HepG2 (cell line): ENCODE results near the gene SOX13. TPM values are rescaled to one million over a fixed set of nuclear protein-coding genes. Genes with fewer than 3 reads are reported as not detected.

ENCODE experiments used
- ARNTL ChIP-seq: sonication (generic); formaldehyde crosslinking; IDR thresholded peaks from 2 replicates; pipeline ENCODE4 v1.4.0; 2020; ENCODE audit warnings: mild to moderate bottlenecking, missing genetic modification reagents
- EEA1 ChIP-seq: sonication (generic); formaldehyde crosslinking; IDR thresholded peaks from 2 replicates; pipeline ENCODE4 v1.5.1; 2020; ENCODE audit warnings: mild to moderate bottlenecking, missing genetic modification reagents, borderline replicate concordance
- HDAC1 ChIP-seq: sonication (generic); formaldehyde crosslinking; IDR thresholded peaks from 2 replicates; pipeline ENCODE4 v1.5.1; 2020; ENCODE audit warnings: mild to moderate bottlenecking, missing genetic modification reagents
- KMT2A ChIP-seq: sonication (generic); formaldehyde crosslinking; IDR thresholded peaks from 2 replicates; pipeline ENCODE4 v1.4.0; 2020; ENCODE audit warnings: missing genetic modification reagents
- NFIB ChIP-seq: sonication (generic); formaldehyde crosslinking; IDR thresholded peaks from 2 replicates; pipeline ENCODE4 v1.9.0; 2021; ENCODE audit warnings: missing genetic modification reagents, mild to moderate bottlenecking, borderline replicate concordance
- NR2C2 ChIP-seq: sonication (generic); formaldehyde crosslinking; IDR thresholded peaks from 2 replicates; pipeline ENCODE4 v1.4.0; 2020; ENCODE audit warnings: missing genetic modification reagents, mild to moderate bottlenecking, moderate library complexity, borderline replicate concordance
- RAD51 ChIP-seq: fragments of 450-650 bp; IDR thresholded peaks from 2 replicates; pipeline ENCODE4 v1.6.1; 2016; ENCODE audit warnings: borderline replicate concordance
- RFX1 ChIP-seq: fragments of 450-650 bp; IDR thresholded peaks from 2 replicates; pipeline ENCODE4 v1.6.1; 2017
- TBX2 ChIP-seq: sonication (generic); formaldehyde crosslinking; IDR thresholded peaks from 2 replicates; pipeline ENCODE4 v1.5.0; 2020; ENCODE audit warnings: missing genetic modification reagents, mild to moderate bottlenecking, borderline replicate concordance
- TFAP4 ChIP-seq: sonication (generic); IDR thresholded peaks from 2 replicates; pipeline ENCODE4 v1.6.1; 2016; ENCODE audit warnings: low read depth, borderline replicate concordance
- ZNF160 ChIP-seq: sonication (generic); formaldehyde crosslinking; IDR thresholded peaks from 2 replicates; pipeline ENCODE4 v1.8.0; 2022; ENCODE audit warnings: mild to moderate bottlenecking, inconsistent platforms, missing genetic modification reagents
- ZNF3 ChIP-seq: IDR thresholded peaks from 2 replicates; pipeline ENCODE4 v1.7.0; 2017; ENCODE audit warnings: inconsistent platforms
- ZNF44 ChIP-seq: sonication (generic); formaldehyde crosslinking; IDR thresholded peaks from 2 replicates; pipeline ENCODE4 v1.5.1; 2020; ENCODE audit warnings: mild to moderate bottlenecking, missing genetic modification reagents
- ZNF546 ChIP-seq: sonication (generic); formaldehyde crosslinking; conservative IDR thresholded peaks from 2 replicates; pipeline ENCODE4 v1.8.1; 2023; ENCODE audit warnings: mild to moderate bottlenecking, missing genetic modification reagents
- ZNF670 ChIP-seq: sonication (generic); formaldehyde crosslinking; IDR thresholded peaks from 2 replicates; pipeline ENCODE4 v1.8.0; 2022; ENCODE audit warnings: mild to moderate bottlenecking, missing genetic modification reagents, borderline replicate concordance
- polyA plus RNA-seq, 8 experiments: library from polyadenylated mRNA; depleted of rRNA in 3 of 8; stranded (reverse) in 7 of 8; unstranded in 1 of 8; fragments of >200 nt; fragmentation: Illumina TruSeq in 4 of 8; extraction: Trizol in 4 of 8; gene quantifications; 2 replicates each; pipeline versions ENCODE4 v1.2.1 to v1.2.3, GENCODE V29; 2011 to 2016; ENCODE audit warnings: low read depth in 4 of 8, missing spikeins in 1 of 8, mixed read lengths in 1 of 8; ENCODE audit not compliant: insufficient read depth in 1 of 8
- total RNA-seq, 5 experiments: library from RNA; depleted of rRNA; stranded (reverse); fragments of >200 nt; fragmentation: Illumina TruSeq; extraction: Trizol; gene quantifications; 2 replicates each; pipeline ENCODE4 v1.2.3, GENCODE V29; 2016; ENCODE audit warnings: low read depth in 1 of 5
- TF ChIP-seq, protein P1 (sequence below): sonication (generic); formaldehyde crosslinking; conservative IDR thresholded peaks from 2 replicates; pipeline ENCODE4 v1.4.0; 2020; ENCODE audit warnings: mild to moderate bottlenecking, missing genetic modification reagents, moderate library complexity
- TF ChIP-seq, protein P2 (sequence below): sonication (generic); formaldehyde crosslinking; IDR thresholded peaks from 2 replicates; pipeline ENCODE4 v1.5.0; 2020; ENCODE audit warnings: mild to moderate bottlenecking, missing genetic modification reagents, borderline replicate concordance
- TF ChIP-seq, protein P3 (sequence below): IDR thresholded peaks from 2 replicates; pipeline ENCODE4 v1.6.1; 2016; ENCODE audit warnings: missing compliant biosample characterization, missing genetic modification reagents, borderline replicate concordance

SOX13 gene
- total and polyA plus RNA-seq, 2 of the 13 experiments (the other 11 are each of a cell fraction or from before 2014, with no cell fraction given): 13.3 to 15.8 TPM

GRCh38 chr1:204151552-204152309 is 78.8 kb downstream of the SOX13 start, which contains the start of gene ETNK2 (continued):
- TF ChIP-seq TFAP4: peak; percentile 7; the same call in 1 of the 2 replicates
- TF ChIP-seq KMT2A: 0 out of 2 replicates have a peak, but pooled peaks have one; percentile 48
- TF ChIP-seq EEA1 (CRISPR knock-in tag): 0 out of 2 replicates have a peak, but pooled peaks have one; percentile 68
- TF ChIP-seq ZNF160 (CRISPR knock-in tag): 0 out of 2 replicates have a peak, but pooled peaks have one; percentile 68
- TF ChIP-seq, protein P1, sequence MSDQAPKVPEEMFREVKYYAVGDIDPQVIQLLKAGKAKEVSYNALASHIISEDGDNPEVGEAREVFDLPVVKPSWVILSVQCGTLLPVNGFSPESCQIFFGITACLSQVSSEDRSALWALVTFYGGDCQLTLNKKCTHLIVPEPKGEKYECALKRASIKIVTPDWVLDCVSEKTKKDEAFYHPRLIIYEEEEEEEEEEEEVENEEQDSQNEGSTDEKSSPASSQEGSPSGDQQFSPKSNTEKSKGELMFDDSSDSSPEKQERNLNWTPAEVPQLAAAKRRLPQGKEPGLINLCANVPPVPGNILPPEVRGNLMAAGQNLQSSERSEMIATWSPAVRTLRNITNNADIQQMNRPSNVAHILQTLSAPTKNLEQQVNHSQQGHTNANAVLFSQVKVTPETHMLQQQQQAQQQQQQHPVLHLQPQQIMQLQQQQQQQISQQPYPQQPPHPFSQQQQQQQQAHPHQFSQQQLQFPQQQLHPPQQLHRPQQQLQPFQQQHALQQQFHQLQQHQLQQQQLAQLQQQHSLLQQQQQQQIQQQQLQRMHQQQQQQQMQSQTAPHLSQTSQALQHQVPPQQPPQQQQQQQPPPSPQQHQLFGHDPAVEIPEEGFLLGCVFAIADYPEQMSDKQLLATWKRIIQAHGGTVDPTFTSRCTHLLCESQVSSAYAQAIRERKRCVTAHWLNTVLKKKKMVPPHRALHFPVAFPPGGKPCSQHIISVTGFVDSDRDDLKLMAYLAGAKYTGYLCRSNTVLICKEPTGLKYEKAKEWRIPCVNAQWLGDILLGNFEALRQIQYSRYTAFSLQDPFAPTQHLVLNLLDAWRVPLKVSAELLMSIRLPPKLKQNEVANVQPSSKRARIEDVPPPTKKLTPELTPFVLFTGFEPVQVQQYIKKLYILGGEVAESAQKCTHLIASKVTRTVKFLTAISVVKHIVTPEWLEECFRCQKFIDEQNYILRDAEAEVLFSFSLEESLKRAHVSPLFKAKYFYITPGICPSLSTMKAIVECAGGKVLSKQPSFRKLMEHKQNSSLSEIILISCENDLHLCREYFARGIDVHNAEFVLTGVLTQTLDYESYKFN (CRISPR knock-in tag): 0 out of 2 replicates have a peak, but pooled peaks have one; percentile 26
- 0 out of 2 replicates have a peak, but pooled peaks have one; percentile 27 for TF ChIP-seq ARNTL (CRISPR knock-in tag)
- TF ChIP-seq NFIB: no peak
- TF ChIP-seq RAD51: no peak
- TF ChIP-seq ZNF3 (CRISPR knock-in tag): no peak
- 0 out of 2 replicates have a peak, but pooled peaks have one; percentile 33 for TF ChIP-seq HDAC1 (CRISPR knock-in tag)
- TF ChIP-seq, protein P2, sequence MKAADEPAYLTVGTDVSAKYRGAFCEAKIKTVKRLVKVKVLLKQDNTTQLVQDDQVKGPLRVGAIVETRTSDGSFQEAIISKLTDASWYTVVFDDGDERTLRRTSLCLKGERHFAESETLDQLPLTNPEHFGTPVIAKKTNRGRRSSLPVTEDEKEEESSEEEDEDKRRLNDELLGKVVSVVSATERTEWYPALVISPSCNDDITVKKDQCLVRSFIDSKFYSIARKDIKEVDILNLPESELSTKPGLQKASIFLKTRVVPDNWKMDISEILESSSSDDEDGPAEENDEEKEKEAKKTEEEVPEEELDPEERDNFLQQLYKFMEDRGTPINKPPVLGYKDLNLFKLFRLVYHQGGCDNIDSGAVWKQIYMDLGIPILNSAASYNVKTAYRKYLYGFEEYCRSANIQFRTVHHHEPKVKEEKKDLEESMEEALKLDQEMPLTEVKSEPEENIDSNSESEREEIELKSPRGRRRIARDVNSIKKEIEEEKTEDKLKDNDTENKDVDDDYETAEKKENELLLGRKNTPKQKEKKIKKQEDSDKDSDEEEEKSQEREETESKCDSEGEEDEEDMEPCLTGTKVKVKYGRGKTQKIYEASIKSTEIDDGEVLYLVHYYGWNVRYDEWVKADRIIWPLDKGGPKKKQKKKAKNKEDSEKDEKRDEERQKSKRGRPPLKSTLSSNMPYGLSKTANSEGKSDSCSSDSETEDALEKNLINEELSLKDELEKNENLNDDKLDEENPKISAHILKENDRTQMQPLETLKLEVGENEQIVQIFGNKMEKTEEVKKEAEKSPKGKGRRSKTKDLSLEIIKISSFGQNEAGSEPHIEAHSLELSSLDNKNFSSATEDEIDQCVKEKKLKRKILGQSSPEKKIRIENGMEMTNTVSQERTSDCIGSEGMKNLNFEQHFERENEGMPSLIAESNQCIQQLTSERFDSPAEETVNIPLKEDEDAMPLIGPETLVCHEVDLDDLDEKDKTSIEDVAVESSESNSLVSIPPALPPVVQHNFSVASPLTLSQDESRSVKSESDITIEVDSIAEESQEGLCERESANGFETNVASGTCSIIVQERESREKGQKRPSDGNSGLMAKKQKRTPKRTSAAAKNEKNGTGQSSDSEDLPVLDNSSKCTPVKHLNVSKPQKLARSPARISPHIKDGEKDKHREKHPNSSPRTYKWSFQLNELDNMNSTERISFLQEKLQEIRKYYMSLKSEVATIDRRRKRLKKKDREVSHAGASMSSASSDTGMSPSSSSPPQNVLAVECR (CRISPR knock-in tag): peak; percentile 67; the same call in 1 of the 2 replicates
- peak; percentile 26; the same call in 1 of the 2 replicates for TF ChIP-seq TBX2 (CRISPR knock-in tag)
- no peak for TF ChIP-seq RFX1
- TF ChIP-seq ZNF44 (CRISPR knock-in tag): no peak
- TF ChIP-seq ZNF546 (CRISPR knock-in tag): 0 out of 2 replicates have a peak, but pooled peaks have one; percentile 66
- TF ChIP-seq, protein P3, sequence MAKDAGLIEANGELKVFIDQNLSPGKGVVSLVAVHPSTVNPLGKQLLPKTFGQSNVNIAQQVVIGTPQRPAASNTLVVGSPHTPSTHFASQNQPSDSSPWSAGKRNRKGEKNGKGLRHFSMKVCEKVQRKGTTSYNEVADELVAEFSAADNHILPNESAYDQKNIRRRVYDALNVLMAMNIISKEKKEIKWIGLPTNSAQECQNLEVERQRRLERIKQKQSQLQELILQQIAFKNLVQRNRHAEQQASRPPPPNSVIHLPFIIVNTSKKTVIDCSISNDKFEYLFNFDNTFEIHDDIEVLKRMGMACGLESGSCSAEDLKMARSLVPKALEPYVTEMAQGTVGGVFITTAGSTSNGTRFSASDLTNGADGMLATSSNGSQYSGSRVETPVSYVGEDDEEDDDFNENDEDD (CRISPR knock-in tag): peak; percentile 12; the same call in 1 of the 2 replicates
- TF ChIP-seq NR2C2 (CRISPR knock-in tag): peak; percentile 55; the same call in 1 of the 2 replicates
- TF ChIP-seq ZNF670 (CRISPR knock-in tag): no peak
